H9 (cell line): Measurements from ENCODE around the gene ZDHHC1. TPM values are rescaled to one million over a fixed set of nuclear protein-coding genes. Genes with fewer than 3 reads are reported as not detected.
"Not testable (repeated sequence)": the region's sequence is repeated elsewhere in the genome, so short reads cannot be mapped to it uniquely, and the experiment has no call there.

ENCODE experiments used
- DNase-seq: peaks from one replicate; pipeline ENCODE4 v3.0.0-alpha.2; 2017
- H2AFZ ChIP-seq: one replicate; pipeline ENCODE4 v1.6.1; 2013; ENCODE audit warnings: mild to moderate bottlenecking, low read length, control low read depth, moderate library complexity
- H2AK5ac ChIP-seq: 2 replicates; pipeline ENCODE4 v1.6.1; 2013; ENCODE audit warnings: low read length, control low read depth, mixed read lengths; ENCODE audit not compliant: insufficient read length
- H2BK120ac ChIP-seq: one replicate; pipeline ENCODE4 v1.6.1; 2013; ENCODE audit warnings: low read depth, mild to moderate bottlenecking, low read length, control low read depth, inconsistent platforms; ENCODE audit not compliant: poor library complexity, severe bottlenecking
- H2BK12ac ChIP-seq: 2 replicates; pipeline ENCODE4 v1.6.1; 2013; ENCODE audit warnings: low read length, control low read depth, mixed read lengths, low read depth; ENCODE audit not compliant: insufficient read length
- H2BK15ac ChIP-seq: 2 replicates; pipeline ENCODE4 v1.6.1; 2013; ENCODE audit warnings: low read depth, low read length, control low read depth
- H2BK20ac ChIP-seq: one replicate; pipeline ENCODE4 v1.6.1; 2013; ENCODE audit warnings: low read depth, mild to moderate bottlenecking, low read length, control low read depth, inconsistent platforms; ENCODE audit not compliant: poor library complexity, severe bottlenecking
- H2BK5ac ChIP-seq: 2 replicates; pipeline ENCODE4 v1.6.1; 2013; ENCODE audit warnings: low read length, control low read depth, mixed read lengths; ENCODE audit not compliant: insufficient read length
- H3K14ac ChIP-seq: 2 replicates; pipeline ENCODE4 v1.6.1; 2013; ENCODE audit warnings: low read length, control low read depth; ENCODE audit not compliant: insufficient read depth
- H3K18ac ChIP-seq: 2 replicates; pipeline ENCODE4 v1.6.1; 2013; ENCODE audit warnings: low read depth, mild to moderate bottlenecking, mixed read lengths, low read length, control low read depth; ENCODE audit not compliant: insufficient read length
- H3K23ac ChIP-seq: 2 replicates; pipeline ENCODE4 v1.6.1; 2013; ENCODE audit warnings: low read length, control low read depth, mixed read lengths, low read depth; ENCODE audit not compliant: insufficient read length
- H3K23me2 ChIP-seq: 2 replicates; pipeline ENCODE4 v1.6.1; 2013; ENCODE audit warnings: low read depth, mild to moderate bottlenecking, mixed read lengths, low read length, control low read depth; ENCODE audit not compliant: insufficient read length, poor library complexity, severe bottlenecking
- H3K27ac ChIP-seq: 2 replicates; pipeline ENCODE4 v1.5.1; 2013; ENCODE audit warnings: low read length, control low read depth, mixed read lengths, low read depth; ENCODE audit not compliant: insufficient read length
- H3K27me3 ChIP-seq: 2 replicates; pipeline ENCODE4 v1.6.1; 2013; ENCODE audit warnings: low read length, control low read depth, inconsistent platforms; ENCODE audit not compliant: insufficient read depth
- H3K4ac ChIP-seq: 2 replicates; pipeline ENCODE4 v1.6.1; 2013; ENCODE audit warnings: low read depth, mild to moderate bottlenecking, control low read depth, inconsistent platforms, low read length, moderate library complexity
- H3K4me1 ChIP-seq: 2 replicates; pipeline ENCODE4 v1.6.1; 2013; ENCODE audit warnings: low read length, control low read depth, inconsistent platforms; ENCODE audit not compliant: insufficient read depth
- H3K4me2 ChIP-seq: 2 replicates; pipeline ENCODE4 v1.6.1; 2013; ENCODE audit warnings: low read length, control low read depth, mixed read lengths; ENCODE audit not compliant: insufficient read length, insufficient read depth
- H3K56ac ChIP-seq: 2 replicates; pipeline ENCODE4 v1.6.1; 2013; ENCODE audit warnings: low read depth, mild to moderate bottlenecking, mixed read lengths, low read length, control low read depth; ENCODE audit not compliant: insufficient read length
- H3K79me1 ChIP-seq: 2 replicates; pipeline ENCODE4 v1.6.1; 2013; ENCODE audit warnings: low read depth, mild to moderate bottlenecking, moderate library complexity, low read length, control low read depth, inconsistent platforms; ENCODE audit not compliant: insufficient read depth, poor library complexity, severe bottlenecking
- H3K79me2 ChIP-seq: 2 replicates; pipeline ENCODE4 v1.6.1; 2013; ENCODE audit warnings: low read length, control low read depth, inconsistent platforms; ENCODE audit not compliant: insufficient read depth
- H3K9ac ChIP-seq: 2 replicates; pipeline ENCODE4 v1.6.1; 2013; ENCODE audit warnings: low read length, control low read depth, mixed read lengths; ENCODE audit not compliant: insufficient read length; ENCODE audit errors: extremely low read depth
- H3K9me3 ChIP-seq: one replicate; pipeline ENCODE4 v1.6.1; 2013; ENCODE audit warnings: low read depth, low read length, inconsistent platforms; ENCODE audit not compliant: control insufficient read depth
- H3T11ph ChIP-seq: one replicate; pipeline ENCODE4 v1.6.1; 2013; ENCODE audit warnings: mild to moderate bottlenecking, low read length, control low read depth, inconsistent platforms
- H4K20me1 ChIP-seq: one replicate; pipeline ENCODE4 v1.6.1; 2013; ENCODE audit not compliant: control insufficient read depth, insufficient read length, insufficient read depth
- H4K5ac ChIP-seq: 2 replicates; pipeline ENCODE4 v1.6.1; 2013; ENCODE audit warnings: low read depth, mild to moderate bottlenecking, mixed read lengths, low read length, control low read depth; ENCODE audit not compliant: insufficient read length
- H4K8ac ChIP-seq: replicated peaks from 2 replicates; pipeline ENCODE4 v1.6.1; 2013; ENCODE audit warnings: low read length, control low read depth, mixed read lengths, low read depth; ENCODE audit not compliant: insufficient read length
- H4K91ac ChIP-seq: 2 replicates; pipeline ENCODE4 v1.6.1; 2013; ENCODE audit warnings: low read depth, mild to moderate bottlenecking, moderate library complexity, mixed read lengths, low read length, control low read depth; ENCODE audit not compliant: insufficient read length
- H3K27ac Mint-ChIP-seq, 3 experiments: 2 replicates in 2 of 3; 3 replicates in 1 of 3; pipeline ENCODE4 v1.8.0; 2020 to 2021; ENCODE audit warnings: mixed read lengths in 3 of 3, mild to moderate bottlenecking in 1 of 3, moderate library complexity in 1 of 3
- H3K27me3 Mint-ChIP-seq: 2 replicates; pipeline ENCODE4 v1.8.0; 2021; ENCODE audit warnings: low read depth, mild to moderate bottlenecking, moderate library complexity, mixed read lengths
- H3K36me3 Mint-ChIP-seq, 3 experiments: 2 replicates in 2 of 3; 3 replicates in 1 of 3; pipeline ENCODE4 v1.8.0; 2020 to 2021; ENCODE audit warnings: low read depth in 3 of 3, mixed read lengths in 3 of 3; ENCODE audit not compliant: insufficient read depth in 1 of 3
- H3K4me1 Mint-ChIP-seq, 2 experiments: 2 replicates each; pipeline ENCODE4 v1.8.0; 2020; ENCODE audit warnings: mixed read lengths in 2 of 2
- H3K4me3 Mint-ChIP-seq, 2 experiments: 2 replicates in 1 of 2; 3 replicates in 1 of 2; pipeline ENCODE4 v1.8.0; 2020 to 2021; ENCODE audit warnings: mild to moderate bottlenecking in 2 of 2, mixed read lengths in 2 of 2, moderate library complexity in 1 of 2
- H3K9me3 Mint-ChIP-seq, 2 experiments: 2 replicates in 1 of 2; 3 replicates in 1 of 2; pipeline ENCODE4 v1.8.0; 2020; ENCODE audit warnings: mild to moderate bottlenecking in 2 of 2, mixed read lengths in 2 of 2, moderate library complexity in 1 of 2
- WGBS: extraction: QIAGEN DNeasy Blood & Tissue Kit; methylation state at CpG from one replicate; pipeline ENCODE4 v1.1.7; 2013; ENCODE audit warnings: missing lambda C conversion rate, low lambda C conversion rate, mixed read lengths; ENCODE audit not compliant: insufficient read length; ENCODE audit errors: extremely low coverage; 5-methylcytosine and 5-hydroxymethylcytosine counted together
- total RNA-seq: library from RNA; stranded (reverse); gene quantifications from 2 replicates; pipeline ENCODE4 v1.2.1, GENCODE V29; 2021
- TF ChIP-seq, protein P1 (sequence below): fragments of 200-600 bp; sonication (generic); conservative IDR thresholded peaks from 3 replicates; pipeline ENCODE4 v1.8.0; 2021; ENCODE audit warnings: antibody characterized with exemption, mild to moderate bottlenecking

The ZDHHC1 gene
- total RNA-seq, 1 experiment from 2014 or later, result 3.7 TPM

GRCh38 chr16:67356396-67356795 is 59.9 kb downstream of the ZDHHC1 start:
- H3K14ac ChIP-seq, result no peak overlapping the region
- no peak overlapping the region for H4K5ac ChIP-seq
- Mint-ChIP-seq H3K27ac (no peak overlapping the region), H3K27me3 (peaks cover 46% of the 10 kb centered on the region), H3K36me3 (no peaks in the 10 kb centered on the region), H3K9me3 (no peaks in the 10 kb centered on the region), H3K4me1 (no peaks in the 10 kb centered on the region), H3K4me3 (no peak overlapping the region)
- no peak overlapping the region for H3K4ac ChIP-seq
- no peak overlapping the region for H2AK5ac ChIP-seq
- H3K79me1 ChIP-seq, result no peaks in the 10 kb centered on the region
- H4K20me1 ChIP-seq, result no peaks in the 10 kb centered on the region
- no peak overlapping the region for H3K23ac ChIP-seq
- no peak overlapping the region for H2AFZ ChIP-seq
- DNase-seq, result no peak
- no peak overlapping the region for H2BK20ac ChIP-seq
- no peak overlapping the region for H3K18ac ChIP-seq
- no peak overlapping the region for H4K8ac ChIP-seq
- TF ChIP-seq, protein P1, sequence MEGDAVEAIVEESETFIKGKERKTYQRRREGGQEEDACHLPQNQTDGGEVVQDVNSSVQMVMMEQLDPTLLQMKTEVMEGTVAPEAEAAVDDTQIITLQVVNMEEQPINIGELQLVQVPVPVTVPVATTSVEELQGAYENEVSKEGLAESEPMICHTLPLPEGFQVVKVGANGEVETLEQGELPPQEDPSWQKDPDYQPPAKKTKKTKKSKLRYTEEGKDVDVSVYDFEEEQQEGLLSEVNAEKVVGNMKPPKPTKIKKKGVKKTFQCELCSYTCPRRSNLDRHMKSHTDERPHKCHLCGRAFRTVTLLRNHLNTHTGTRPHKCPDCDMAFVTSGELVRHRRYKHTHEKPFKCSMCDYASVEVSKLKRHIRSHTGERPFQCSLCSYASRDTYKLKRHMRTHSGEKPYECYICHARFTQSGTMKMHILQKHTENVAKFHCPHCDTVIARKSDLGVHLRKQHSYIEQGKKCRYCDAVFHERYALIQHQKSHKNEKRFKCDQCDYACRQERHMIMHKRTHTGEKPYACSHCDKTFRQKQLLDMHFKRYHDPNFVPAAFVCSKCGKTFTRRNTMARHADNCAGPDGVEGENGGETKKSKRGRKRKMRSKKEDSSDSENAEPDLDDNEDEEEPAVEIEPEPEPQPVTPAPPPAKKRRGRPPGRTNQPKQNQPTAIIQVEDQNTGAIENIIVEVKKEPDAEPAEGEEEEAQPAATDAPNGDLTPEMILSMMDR, result no peak
- H3K9me3 ChIP-seq, result no peaks in the 10 kb centered on the region
- no peaks in the 10 kb centered on the region for H3K79me2 ChIP-seq
- H3K23me2 ChIP-seq, result no peaks in the 10 kb centered on the region
- no peaks in the 10 kb centered on the region for H3K27me3 ChIP-seq
- no peak overlapping the region for H2BK15ac ChIP-seq
- H3T11ph ChIP-seq, result no peak overlapping the region
- WGBS, result no CpG with 5 or more reads among the region's 3 CpGs
- no peak overlapping the region for H2BK120ac ChIP-seq
- no peak overlapping the region for H3K4me2 ChIP-seq
- H3K4me1 ChIP-seq, result no peaks in the 10 kb centered on the region
- no peak overlapping the region for H3K9ac ChIP-seq
- H3K56ac ChIP-seq, result no peak overlapping the region
- H2BK12ac ChIP-seq, result no peak overlapping the region
- H4K91ac ChIP-seq, result no peak overlapping the region
- H3K27ac ChIP-seq, result no peak overlapping the region
- H2BK5ac ChIP-seq, result no peak overlapping the region

DNA sequence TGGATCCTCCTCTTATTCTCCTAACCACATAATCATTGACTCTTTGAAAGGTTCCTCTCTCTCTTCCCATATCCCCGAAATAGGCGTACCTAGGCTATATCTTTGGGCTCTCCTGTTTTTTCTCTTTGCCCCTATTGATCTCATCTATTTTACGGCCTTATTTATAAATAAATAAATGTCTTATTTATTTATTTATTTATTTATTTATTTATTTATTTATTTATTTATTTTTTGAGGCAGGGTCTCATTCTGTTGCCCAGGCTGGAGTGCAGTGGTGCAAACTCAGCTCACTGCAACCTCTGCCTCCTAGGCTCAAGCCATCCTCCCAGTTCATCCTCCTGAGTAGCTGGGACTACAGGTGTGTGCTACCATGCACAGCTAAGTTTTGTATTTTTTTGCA is 63.8 kb downstream of the ZDHHC1 start:
- not testable (repeated sequence) for H3K9ac ChIP-seq, H3K27ac ChIP-seq, H4K91ac ChIP-seq, H2AK5ac ChIP-seq, H3K27ac Mint-ChIP-seq, H3K36me3 Mint-ChIP-seq, H3K4me3 Mint-ChIP-seq, H4K8ac ChIP-seq, H3K14ac ChIP-seq, H2BK5ac ChIP-seq, H3K23ac ChIP-seq, H4K5ac ChIP-seq, H2BK12ac ChIP-seq, H2BK15ac ChIP-seq, H4K20me1 ChIP-seq, H3K9me3 ChIP-seq, H3K4me1 ChIP-seq, H3K4ac ChIP-seq, DNase-seq, H3K79me1 ChIP-seq, H3K4me2 ChIP-seq, H2BK20ac ChIP-seq, H3K79me2 ChIP-seq, H3K18ac ChIP-seq, H3K56ac ChIP-seq, H3K4me1 Mint-ChIP-seq, H3K27me3 ChIP-seq, H2BK120ac ChIP-seq, H3K23me2 ChIP-seq, H3T11ph ChIP-seq, H3K9me3 Mint-ChIP-seq, H2AFZ ChIP-seq
- WGBS, result no CpG with 5 or more reads among the region's 3 CpGs
- H3K27me3 Mint-ChIP-seq, result peaks cover 37% of the 10 kb centered on the region
